Ammon's horn (tissue), 1 donor: Measurements from ENCODE around the gene MLH3.

Experiments
- DNase-seq: peaks from one replicate; pipeline ENCODE4 v3.0.0-alpha.2; 2016; ENCODE audit warnings: low spot score

The MLH3 gene

DNA sequence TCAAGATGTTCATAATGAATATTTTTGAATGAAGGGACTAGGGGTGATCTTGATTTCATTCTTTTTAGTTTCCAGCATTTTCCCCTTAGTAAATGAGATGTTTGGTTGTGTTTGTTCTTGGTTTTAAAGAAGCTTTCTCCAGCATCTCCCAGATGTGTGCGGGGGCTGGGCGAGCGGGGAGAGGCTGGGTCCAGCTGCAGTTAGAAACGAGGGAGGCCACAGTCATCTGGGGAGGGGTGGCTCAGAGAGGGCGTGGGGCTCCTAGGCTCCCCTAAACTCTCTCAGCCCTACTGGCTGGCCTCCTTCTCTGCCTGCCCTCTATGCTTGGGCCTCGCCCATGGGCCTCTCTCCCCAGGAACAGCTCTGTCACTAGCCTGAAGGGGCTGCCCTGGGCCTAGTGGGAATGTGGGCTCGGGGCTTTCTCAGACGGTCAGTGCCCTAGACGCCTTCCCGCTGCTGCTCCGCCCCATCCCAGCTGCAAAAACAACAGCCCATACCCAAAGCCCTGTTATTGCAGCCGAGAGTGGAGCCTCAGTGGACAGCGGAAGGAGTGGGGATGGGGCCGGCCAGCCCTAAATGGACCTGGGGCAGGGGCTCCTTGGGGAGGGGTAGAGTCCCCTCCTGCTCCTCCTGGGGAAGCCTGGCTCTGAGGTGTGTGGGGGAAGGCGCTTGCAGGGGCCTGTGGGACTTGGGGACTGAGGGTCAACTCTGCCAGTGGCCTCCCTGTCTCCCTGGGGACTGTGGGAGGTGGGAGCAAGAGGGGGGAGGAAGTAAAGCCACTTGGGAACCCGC is 66.8 kb downstream of the MLH3 start:
- DNase-seq: no peak

DNA sequence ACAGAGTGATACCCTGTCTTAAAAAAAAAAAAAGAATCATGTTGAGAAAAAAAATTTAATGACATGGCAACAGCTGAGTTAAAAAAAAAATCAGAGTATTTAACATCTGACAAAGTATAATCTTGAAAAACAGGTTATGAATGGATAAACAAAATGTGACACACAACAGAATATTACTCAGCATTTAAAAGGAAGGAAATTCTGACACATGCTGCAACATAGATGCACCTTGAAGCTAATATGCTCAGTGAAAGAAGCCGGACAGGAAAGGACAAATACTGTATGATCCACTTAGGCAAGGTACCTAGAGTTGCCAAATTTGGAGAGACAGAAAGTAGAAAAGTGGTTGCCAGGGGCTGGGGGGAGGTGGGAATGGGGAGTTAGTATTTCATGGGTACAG is 67.9 kb downstream of the MLH3 start:
- no peak for DNase-seq

DNA sequence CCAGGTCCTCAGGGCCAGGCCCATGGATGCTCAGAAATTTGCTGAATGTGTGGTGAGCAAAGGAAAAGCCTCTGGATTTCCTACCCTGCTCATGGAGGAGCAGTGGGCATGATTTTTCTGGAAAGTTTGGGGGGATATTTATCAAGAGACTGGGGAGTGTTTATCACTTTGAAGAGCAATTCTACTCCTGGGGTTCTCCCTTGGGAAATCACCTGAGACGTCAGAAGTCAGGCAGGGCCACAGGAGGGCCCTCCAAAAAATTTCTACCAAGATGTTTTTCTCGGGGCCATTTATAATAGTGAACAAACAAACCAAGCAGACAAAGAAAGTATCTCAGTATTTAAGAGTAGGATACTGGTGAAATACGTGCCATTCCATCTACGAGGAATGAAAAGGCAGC is 68.6 kb downstream of the MLH3 start:
- DNase-seq: no peak

DNA sequence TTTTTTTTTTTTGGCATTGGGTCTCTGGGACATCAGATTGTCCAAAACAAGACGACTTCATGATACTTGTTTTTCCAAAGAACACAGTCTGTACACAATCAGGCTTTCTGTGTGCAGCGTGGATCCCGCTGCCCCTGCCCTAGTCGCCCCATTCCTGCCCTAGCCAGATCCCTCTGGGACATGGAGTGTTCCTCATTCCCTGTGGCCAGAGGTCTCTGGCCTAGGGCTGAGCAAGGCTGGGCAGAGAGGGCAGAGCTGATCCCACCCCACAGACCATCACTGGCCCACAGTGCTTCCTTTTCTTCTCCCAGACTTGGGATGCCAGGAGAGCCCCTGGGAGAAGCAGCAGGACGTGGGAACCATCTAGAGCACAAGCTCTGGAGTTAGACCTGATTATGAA is 69.4 kb downstream of the MLH3 start:
- DNase-seq: no peak

DNA sequence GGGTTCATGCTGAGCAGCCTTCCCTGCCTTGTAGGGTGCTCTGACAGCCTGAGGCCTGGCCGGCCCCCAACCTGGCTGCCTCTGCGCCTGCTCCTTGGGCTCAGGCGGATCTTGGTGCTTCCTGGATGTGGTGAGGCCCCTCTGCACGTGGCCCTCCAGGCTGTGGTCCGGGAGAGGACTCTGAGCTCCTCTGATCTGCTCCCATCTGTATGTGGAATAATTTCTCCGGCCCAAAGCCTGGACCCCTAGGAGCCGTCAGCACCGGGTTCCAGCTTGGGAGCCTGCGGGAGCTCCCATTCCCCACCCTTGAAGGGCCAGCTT is 69.8 kb downstream of the MLH3 start:
- DNase-seq: no peak

- DNase-seq: no peak
Observed at GRCh38 chr14:74980731-74981461, 70.4 kb downstream of the MLH3 start.

- DNase-seq: no peak
Observed at GRCh38 chr14:74980398-74980730, 70.9 kb downstream of the MLH3 start.

DNA sequence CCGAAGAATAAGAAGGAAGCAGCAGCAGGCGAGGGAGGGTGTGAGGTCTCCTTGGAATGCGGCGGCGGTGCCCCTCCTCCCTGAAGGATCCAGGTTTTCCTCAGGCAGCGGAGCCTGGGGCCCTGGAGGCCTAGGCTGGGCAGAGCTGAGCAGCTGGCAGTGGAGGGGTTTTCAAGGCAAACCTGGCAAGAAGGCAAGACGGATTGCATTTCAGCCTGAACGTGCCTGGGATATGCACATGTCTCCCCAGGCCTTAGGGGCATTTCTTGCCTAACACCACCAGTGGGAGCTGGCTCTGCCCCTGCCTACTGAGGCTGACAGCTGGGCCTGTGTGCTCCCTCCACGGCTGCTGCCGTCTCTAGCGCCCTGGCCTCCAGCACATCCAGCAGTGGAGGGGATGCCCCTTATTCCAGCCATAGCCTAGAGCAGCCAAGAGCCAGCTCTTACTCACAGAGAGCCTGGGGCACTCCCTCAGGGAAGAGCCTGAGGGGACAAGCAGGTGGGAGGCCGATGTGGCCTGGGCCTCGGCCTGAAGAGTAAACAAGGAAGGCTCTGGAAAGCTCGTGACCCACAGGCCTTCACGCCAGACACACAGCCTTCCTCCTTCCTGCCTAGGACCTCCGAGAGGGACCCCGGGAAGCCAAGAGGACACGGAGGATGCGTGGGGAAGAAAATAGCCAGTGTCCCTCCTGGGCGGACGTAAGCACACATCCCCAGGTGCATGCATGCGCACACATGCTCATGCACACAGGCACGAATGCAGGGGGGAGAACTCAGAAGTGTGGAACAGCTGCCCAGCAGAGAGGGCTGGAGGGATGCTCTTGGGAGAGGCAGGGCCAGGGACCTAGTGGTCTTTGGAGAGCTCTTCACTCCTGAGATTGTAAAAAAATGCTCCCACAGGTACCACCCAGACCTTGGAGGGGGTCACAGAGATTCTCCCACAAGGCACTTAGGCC is 71.5 kb downstream of the MLH3 start:
- no peak for DNase-seq

- DNase-seq: no peak
Observed at GRCh38 chr14:74979029-74979428, 72.2 kb downstream of the MLH3 start.

DNA sequence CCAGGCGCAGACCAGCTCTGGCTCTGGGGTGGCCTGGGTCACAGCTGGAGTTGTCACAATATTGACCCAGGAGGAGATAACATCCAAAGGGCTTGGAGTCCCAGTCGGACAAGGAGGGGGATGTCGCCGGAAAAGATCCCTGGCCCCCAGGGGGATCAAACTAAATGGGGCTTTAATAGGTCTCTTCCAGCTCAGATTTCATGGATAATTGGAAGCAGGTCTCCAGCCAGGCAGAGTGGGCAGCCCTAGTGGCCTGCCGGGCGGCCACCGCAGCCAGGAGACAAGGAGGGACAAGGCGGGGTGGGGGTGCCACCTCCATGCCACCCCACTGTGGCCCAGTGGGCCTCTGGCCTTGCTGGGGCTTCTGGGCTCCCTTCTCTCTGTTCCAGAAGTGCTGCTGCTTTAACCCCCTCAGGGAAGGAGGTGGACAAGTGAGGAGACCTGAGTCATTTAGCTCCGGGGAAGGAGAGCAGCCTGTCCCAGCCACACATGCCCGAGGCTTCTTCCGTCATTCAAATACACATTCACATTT is 72.8 kb downstream of the MLH3 start:
- DNase-seq: no peak

DNA sequence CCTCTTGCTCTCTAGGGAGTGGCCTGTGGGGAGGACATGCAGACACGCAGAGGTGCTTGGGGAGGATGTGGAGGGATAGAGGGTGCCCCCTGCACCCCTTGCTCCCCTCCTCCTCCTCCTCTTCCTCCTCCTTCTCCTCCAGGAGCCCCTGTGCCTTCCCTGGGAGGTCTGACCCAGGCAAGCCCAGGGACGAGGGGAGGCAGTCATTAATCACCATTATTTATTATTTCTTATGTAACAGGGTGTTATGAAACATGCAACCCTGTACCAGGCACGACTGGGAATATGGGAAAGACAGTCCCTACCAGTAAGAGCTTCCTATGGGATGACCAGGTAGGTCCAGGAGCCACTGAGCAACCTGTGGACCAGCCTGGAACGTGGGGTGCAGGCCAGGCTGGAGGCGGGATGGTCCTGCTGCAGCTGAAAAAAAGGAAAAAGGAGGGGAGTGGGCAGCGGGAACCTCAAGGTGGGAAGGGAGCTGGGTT is 73.3 kb downstream of the MLH3 start:
- DNase-seq: no peak

GRCh38 chr14:74977164-74977900 is 73.9 kb downstream of the MLH3 start:
- no peak for DNase-seq

DNA sequence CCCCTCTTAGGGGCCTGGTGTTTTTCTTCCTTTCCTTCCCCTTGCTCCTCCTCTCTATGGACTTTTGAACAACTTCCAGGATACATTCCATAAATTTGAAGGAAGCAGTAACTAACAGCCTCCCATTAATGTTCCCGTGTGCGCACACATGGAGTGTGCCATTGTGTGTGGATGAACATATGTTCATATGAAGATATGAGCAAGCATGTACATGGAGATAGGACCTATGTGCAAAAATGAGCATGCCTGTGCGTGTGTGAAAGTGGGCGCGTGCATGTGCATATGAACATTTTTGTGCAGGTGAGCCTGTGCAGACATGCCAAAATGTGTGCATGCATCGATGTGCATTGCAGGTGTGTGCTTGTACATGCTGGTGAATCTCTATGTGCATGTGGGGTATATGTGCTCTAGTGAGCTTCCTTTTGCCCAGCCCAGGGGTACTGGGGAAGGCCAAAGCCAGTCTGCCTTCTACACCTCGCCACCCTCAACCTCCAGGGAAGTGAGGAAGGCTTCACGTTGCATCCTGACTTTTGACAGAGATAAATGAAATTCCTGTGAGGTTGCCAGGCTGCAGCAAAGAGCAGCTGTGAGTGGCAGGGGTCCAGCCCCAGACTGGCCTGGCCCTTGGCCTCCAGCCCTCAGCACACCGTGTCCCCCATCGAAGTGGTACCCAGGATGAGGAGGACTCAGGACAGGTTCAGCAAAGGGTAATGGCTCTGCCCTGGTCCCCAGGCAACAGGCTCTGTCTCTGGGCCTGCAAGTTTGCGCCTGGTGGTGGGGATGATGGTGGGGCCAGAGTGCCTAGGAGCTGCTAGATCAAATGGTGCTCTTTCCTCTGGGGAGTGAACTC is 74.8 kb downstream of the MLH3 start:
- DNase-seq: no peak

GRCh38 chr14:74975059-74975810 is 76.0 kb downstream of the MLH3 start:
- no peak for DNase-seq

DNA sequence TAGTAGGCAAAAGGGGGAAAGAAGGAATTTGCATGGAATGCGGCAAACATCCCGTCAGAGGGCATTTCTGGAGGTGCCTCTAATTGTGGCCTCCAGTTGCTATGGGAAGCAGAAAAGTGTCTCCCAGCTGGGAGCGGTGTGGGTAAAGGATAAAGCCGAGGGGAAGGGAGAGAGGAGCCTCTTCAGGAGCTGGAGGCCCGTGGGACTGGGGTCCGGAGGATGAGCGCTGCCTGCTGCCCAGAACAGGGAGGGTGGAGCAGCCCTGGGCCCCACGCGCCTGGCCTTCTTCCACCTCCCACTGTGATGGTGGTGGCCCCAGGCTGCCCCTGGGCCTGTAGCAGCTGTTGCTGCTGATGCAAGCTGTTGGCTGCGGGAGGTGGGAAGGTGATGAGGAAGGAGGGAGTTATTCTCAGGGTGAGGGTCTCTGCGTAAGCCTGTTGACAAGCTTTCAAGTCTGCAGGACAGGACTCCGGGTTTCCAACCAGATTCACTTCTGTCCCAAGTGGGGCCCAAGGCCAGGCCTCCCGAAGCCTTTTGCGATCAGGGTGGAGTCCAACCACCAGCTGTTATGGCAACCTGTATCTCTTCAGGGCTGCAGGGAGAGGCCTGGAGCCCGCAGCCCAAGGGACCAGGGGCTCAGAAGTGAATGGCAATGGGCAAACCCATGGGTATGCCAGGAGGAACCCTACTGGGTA is 76.8 kb downstream of the MLH3 start:
- DNase-seq: no peak

- no peak for DNase-seq
Observed at GRCh38 chr14:74973905-74974363, 77.3 kb downstream of the MLH3 start.

DNA sequence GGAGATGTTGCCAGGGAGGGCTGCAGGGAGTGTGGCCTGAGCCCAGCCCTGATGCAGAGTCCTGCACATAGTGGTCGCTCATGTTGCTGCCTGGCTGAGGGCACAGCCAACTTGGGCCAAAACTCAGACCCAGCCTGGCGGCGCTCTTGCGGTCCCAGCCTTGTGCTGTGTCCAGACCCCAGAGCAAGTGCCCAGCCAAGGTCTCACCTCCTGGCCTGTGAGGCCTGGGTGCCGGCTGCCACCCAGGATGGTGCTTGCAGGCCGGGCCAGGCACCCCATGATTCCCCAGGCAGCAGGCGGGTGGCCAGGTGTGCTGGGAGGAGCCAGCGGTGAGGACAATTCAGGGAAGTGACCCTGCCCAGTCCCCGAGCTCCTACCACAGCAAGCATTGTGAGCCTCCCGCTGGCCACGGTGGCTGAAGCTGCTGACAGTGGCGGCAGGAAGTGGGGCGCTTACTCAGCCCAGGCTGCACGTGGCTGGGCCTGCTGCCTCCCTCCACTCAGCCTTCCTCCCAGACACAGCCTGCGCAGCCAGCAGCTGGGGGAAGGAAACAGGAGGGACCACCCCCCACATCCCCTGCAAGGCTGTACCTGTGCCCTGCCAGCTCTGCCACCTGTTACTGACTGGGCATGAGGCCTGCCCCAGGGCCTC is 78.1 kb downstream of the MLH3 start:
- DNase-seq: no peak

- no peak for DNase-seq
Observed at GRCh38 chr14:74968811-74969210, 82.5 kb downstream of the MLH3 start.
